Skeletal muscle cell (primary cell): Measurements from ENCODE around the gene PRKCH.

Experiments
- DNase-seq: peaks from one replicate; pipeline ENCODE4 v3.0.0-alpha.2; 2010; ENCODE audit warnings: low read depth
- H3K4me3 ChIP-seq: 2 replicates; pipeline ENCODE4 v1.5.1; 2011; ENCODE audit warnings: low read depth, mild to moderate bottlenecking, control low read depth, low read length, moderate library complexity

PRKCH gene

GRCh38 chr14:61495809-61496208 lies 174.4 kb downstream of the PRKCH start:
- no peak for DNase-seq
- H3K4me3 ChIP-seq: no peak overlapping the region

- no peak overlapping the region for H3K4me3 ChIP-seq
- no peak for DNase-seq
Observed at GRCh38 chr14:61498303-61498702, 176.9 kb downstream of the PRKCH start.

GRCh38 chr14:61498811-61499210 lies 177.4 kb downstream of the PRKCH start:
- DNase-seq: peak; percentile 56
- no peak overlapping the region for H3K4me3 ChIP-seq

- no peak for DNase-seq
- H3K4me3 ChIP-seq: no peak overlapping the region
Observed at GRCh38 chr14:61499991-61500390, 178.6 kb downstream of the PRKCH start.

GRCh38 chr14:61501714-61502458 lies 180.5 kb downstream of the PRKCH start:
- no peak overlapping the region for H3K4me3 ChIP-seq
- DNase-seq: no peak

- no peak overlapping the region for H3K4me3 ChIP-seq
- no peak for DNase-seq
Observed at GRCh38 chr14:61502459-61503093, 181.2 kb downstream of the PRKCH start.

- no peak overlapping the region for H3K4me3 ChIP-seq
- no peak for DNase-seq
Observed at GRCh38 chr14:61503167-61503801, 181.9 kb downstream of the PRKCH start.

GRCh38 chr14:61504901-61505300 lies 183.5 kb downstream of the PRKCH start:
- DNase-seq: no peak

GRCh38 chr14:61505815-61506809 lies 184.7 kb downstream of the PRKCH start:
- no peak overlapping the region for H3K4me3 ChIP-seq
- no peak for DNase-seq

More at GRCh38 chr14:61504901-61505300, 183.5 kb downstream of the PRKCH start:
- H3K4me3 ChIP-seq: no peak overlapping the region

- H3K4me3 ChIP-seq: no peak overlapping the region
- no peak for DNase-seq
Observed at GRCh38 chr14:61508526-61508925, 187.1 kb downstream of the PRKCH start.

- no peak for DNase-seq
- H3K4me3 ChIP-seq: no peak overlapping the region
Observed at GRCh38 chr14:61510736-61511557, 189.6 kb downstream of the PRKCH start.

- DNase-seq: no peak
- H3K4me3 ChIP-seq: no peak overlapping the region
Observed at GRCh38 chr14:61511558-61511948, 190.2 kb downstream of the PRKCH start.

- DNase-seq: no peak
- H3K4me3 ChIP-seq: no peak overlapping the region
Observed at GRCh38 chr14:61512026-61512834, 190.9 kb downstream of the PRKCH start.

- H3K4me3 ChIP-seq: no peak overlapping the region
- DNase-seq: no peak
Observed at GRCh38 chr14:61513986-61514830, 192.8 kb downstream of the PRKCH start.

GRCh38 chr14:61514927-61515326 lies 193.5 kb downstream of the PRKCH start:
- H3K4me3 ChIP-seq: no peak overlapping the region
- no peak for DNase-seq

- no peak for DNase-seq
- H3K4me3 ChIP-seq: no peak overlapping the region
Observed at GRCh38 chr14:61515436-61516117, 194.2 kb downstream of the PRKCH start.
